B cell (primary cell): Measurements from ENCODE around the gene MYOCD. TPM values are rescaled to one million over a fixed set of nuclear protein-coding genes. Genes with fewer than 3 reads are reported as not detected.

ENCODE experiments used
- ATAC-seq: fragments of 200-7000 bp; cut with Tn5 transposase; one replicate; pipeline ENCODE4 v1.10.0; 2021; ENCODE audit warnings: low read depth, mild to moderate bottlenecking, moderate number of reproducible peaks, moderate library complexity
- CTCF ChIA-PET: fragments of 350-600 bp; sonication (Branson Sonifier 250); formaldehyde crosslinking; loops from one replicate; lab custom pipeline; 2021; ENCODE audit warnings: antibody characterized with exemption, inconsistent platforms; lab: Charles Lee
- POLR2A ChIA-PET: fragments of 350-600 bp; sonication (Branson Sonifier 250); formaldehyde crosslinking; loops from one replicate; lab custom pipeline; 2021; ENCODE audit warnings: antibody characterized with exemption; lab: Charles Lee
- DNase-seq: peaks from one replicate; pipeline ENCODE4 v3.0.0; 2013
- H2AFZ ChIP-seq: 2 replicates; pipeline ENCODE4 v1.6.1; 2012; ENCODE audit warnings: mild to moderate bottlenecking, low read depth, low read length; ENCODE audit not compliant: insufficient read depth, poor library complexity, severe bottlenecking
- H3K27ac ChIP-seq, 2 donors: 1 replicate in 1 of 2; 2 replicates in 1 of 2; pipeline ENCODE4 v1.5.1; 2012 to 2013; ENCODE audit warnings: low read length in 2 of 2, mild to moderate bottlenecking in 2 of 2, moderate library complexity in 1 of 2
- H3K27me3 ChIP-seq, 4 experiments: fragments of 200-600 bp in 1 of 4; sonication (generic) in 1 of 4; replicated peaks in 1 of 4; 1 replicate in 2 of 4; 2 replicates in 2 of 4; pipeline versions ENCODE4 v1.6.1 to v1.7.0; 2013 to 2016; ENCODE audit warnings: low read length in 3 of 4, mild to moderate bottlenecking in 2 of 4, mixed read lengths in 1 of 4, moderate library complexity in 1 of 4; ENCODE audit not compliant: insufficient read depth in 4 of 4, control insufficient read depth in 3 of 4; ENCODE audit errors: control extremely low read depth in 1 of 4
- H3K36me3 ChIP-seq, 2 experiments: replicated peaks in 1 of 2; 1 replicate in 1 of 2; 2 replicates in 1 of 2; pipeline versions ENCODE4 v1.6.1 to v1.7.1; 2013; ENCODE audit warnings: low read length in 1 of 2; ENCODE audit not compliant: insufficient read depth in 2 of 2, control insufficient read depth in 1 of 2; ENCODE audit errors: control extremely low read depth in 1 of 2, extremely low read depth in 1 of 2
- H3K4me1 ChIP-seq, 2 donors: fragments of 200-600 bp in 1 of 2; sonication (generic) in 1 of 2; 1 replicate in 1 of 2; 2 replicates in 1 of 2; pipeline versions ENCODE4 v1.5.1 to v1.6.1; 2013 to 2017; ENCODE audit warnings: low read length in 2 of 2; ENCODE audit not compliant: control insufficient read depth in 2 of 2, insufficient read depth in 2 of 2
- H3K4me2 ChIP-seq: replicated peaks from 2 replicates; pipeline ENCODE3; 2012; ENCODE audit warnings: mild to moderate bottlenecking, low read depth, low read length; ENCODE audit not compliant: poor library complexity, severe bottlenecking
- H3K4me3 ChIP-seq, 5 experiments: fragments of 200-600 bp in 1 of 5; sonication (generic) in 1 of 5; 1 replicate in 3 of 5; 2 replicates in 2 of 5; pipeline versions ENCODE4 v1.5.1 to v1.7.0; 2011 to 2016; ENCODE audit warnings: low read length in 4 of 5, mild to moderate bottlenecking in 4 of 5, low read depth in 2 of 5, control low read depth in 1 of 5, moderate library complexity in 1 of 5; ENCODE audit not compliant: insufficient read depth in 1 of 5; ENCODE audit errors: control extremely low read depth in 1 of 5, extremely low read depth in 1 of 5
- H3K79me2 ChIP-seq: fragments of 200-600 bp; sonication (generic); one replicate; pipeline ENCODE4 v1.6.0; 2016; ENCODE audit warnings: low read length; ENCODE audit not compliant: control insufficient read depth, insufficient read depth
- H3K9ac ChIP-seq: fragments of 200-600 bp; sonication (generic); 2 replicates; pipeline ENCODE4 v1.6.1; 2017; ENCODE audit warnings: mild to moderate bottlenecking, low read length, moderate library complexity
- H3K9me3 ChIP-seq, 3 donors: one replicate each; pipeline versions ENCODE4 v1.6.1 to v1.7.1; 2013; ENCODE audit warnings: low read length in 2 of 3; ENCODE audit not compliant: control insufficient read depth in 2 of 3, insufficient read depth in 1 of 3; ENCODE audit errors: control extremely low read depth in 1 of 3
- H4K20me1 ChIP-seq: 2 replicates; pipeline ENCODE4 v1.6.0; 2012; ENCODE audit warnings: mild to moderate bottlenecking, low read length; ENCODE audit not compliant: insufficient read depth, control insufficient read depth, poor library complexity, severe bottlenecking
- H3K27ac Mint-ChIP-seq: one replicate; pipeline ENCODE4 v1.8.0; 2021; ENCODE audit warnings: mixed read lengths
- H3K27me3 Mint-ChIP-seq: one replicate; pipeline ENCODE4 v1.8.0; 2021; ENCODE audit warnings: mixed read lengths
- H3K4me1 Mint-ChIP-seq: one replicate; pipeline ENCODE4 v1.8.0; 2021; ENCODE audit warnings: mixed read lengths
- H3K4me3 Mint-ChIP-seq: one replicate; pipeline ENCODE4 v1.8.0; 2021; ENCODE audit warnings: mixed read lengths
- H3K9me3 Mint-ChIP-seq: one replicate; pipeline ENCODE4 v1.8.0; 2022; ENCODE audit warnings: mixed read lengths; ENCODE audit not compliant: insufficient read depth
- EZH2 ChIP-seq: IDR thresholded peaks from 2 replicates; pipeline ENCODE4 v1.6.1; 2012; ENCODE audit warnings: borderline replicate concordance, low read depth, mild to moderate bottlenecking, moderate library complexity, low read length; ENCODE audit not compliant: insufficient read depth, poor library complexity, severe bottlenecking
- WGBS: methylation state at CpG from one replicate; pipeline ENCODE4 v1.1.5; 2013; ENCODE audit warnings: missing lambda C conversion rate; ENCODE audit not compliant: insufficient coverage; 5-methylcytosine and 5-hydroxymethylcytosine counted together
- intact Hi-C: fragments of 100-400 bp; cut with micrococcal nuclease; formaldehyde crosslinking; loops from one replicate; pipeline ENCODE4 v1.10.0; 2022
- polyA plus RNA-seq: library from polyadenylated mRNA; depleted of rRNA; stranded (reverse); fragments of >200 nt; gene quantifications from 2 replicates; pipeline ENCODE4 v1.2.3, GENCODE V29; 2012
- total RNA-seq, 2 donors: library from RNA; stranded (reverse); fragments of 120-200 nt in 1 of 2; gene quantifications; 1 replicate in 1 of 2; 2 replicates in 1 of 2; pipeline versions ENCODE4 v1.2.3 to v1.2.4, GENCODE V29; 2013 to 2022
- TF ChIP-seq, protein P1 (sequence below): fragments of 200-600 bp; IDR thresholded peaks from one replicate; pipeline ENCODE4 v1.8.0; 2022; ENCODE audit warnings: antibody characterized with exemption, mild to moderate bottlenecking

MYOCD gene
- total and polyA plus RNA-seq, 2 donors (not counting 1 experiment from before 2014, with no cell fraction given): 0.32 TPM; not detected in 1

DNA sequence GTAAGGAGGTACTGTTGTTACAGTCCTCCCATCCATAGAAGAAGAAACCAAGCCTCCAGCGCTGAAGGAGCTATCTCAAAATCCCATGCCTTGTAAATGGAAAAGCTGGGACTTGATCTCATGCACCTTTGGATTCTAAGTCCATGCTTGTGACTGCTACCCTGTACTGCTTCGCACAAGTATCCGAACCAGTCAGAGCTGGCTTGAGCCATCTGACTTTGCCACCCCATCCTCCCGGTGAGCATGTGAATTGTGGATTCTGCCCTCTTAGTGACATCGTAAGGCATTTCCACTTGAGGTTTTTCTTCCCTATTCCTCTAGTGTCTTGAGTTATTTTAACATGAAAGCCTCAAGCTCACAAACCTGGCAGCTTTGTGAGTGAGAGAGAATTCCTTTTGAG lies 15.3 kb downstream of the MYOCD start:
- H3K9ac ChIP-seq: no peak overlapping the region
- no peaks in the 10 kb centered on the region for H3K27me3 ChIP-seq
- CTCF ChIA-PET: no interaction called here
- Mint-ChIP-seq H3K4me3 (no peak overlapping the region), H3K9me3 (no peaks in the 10 kb centered on the region), H3K27ac (no peak overlapping the region), H3K4me1 (no peaks in the 10 kb centered on the region), H3K27me3 (no peaks in the 10 kb centered on the region)
- intact Hi-C loops: no loop called here
- POLR2A ChIA-PET: no interaction called here
- H3K27ac ChIP-seq: no peak overlapping the region
- no peak for TF ChIP-seq EZH2
- TF ChIP-seq, protein P1, sequence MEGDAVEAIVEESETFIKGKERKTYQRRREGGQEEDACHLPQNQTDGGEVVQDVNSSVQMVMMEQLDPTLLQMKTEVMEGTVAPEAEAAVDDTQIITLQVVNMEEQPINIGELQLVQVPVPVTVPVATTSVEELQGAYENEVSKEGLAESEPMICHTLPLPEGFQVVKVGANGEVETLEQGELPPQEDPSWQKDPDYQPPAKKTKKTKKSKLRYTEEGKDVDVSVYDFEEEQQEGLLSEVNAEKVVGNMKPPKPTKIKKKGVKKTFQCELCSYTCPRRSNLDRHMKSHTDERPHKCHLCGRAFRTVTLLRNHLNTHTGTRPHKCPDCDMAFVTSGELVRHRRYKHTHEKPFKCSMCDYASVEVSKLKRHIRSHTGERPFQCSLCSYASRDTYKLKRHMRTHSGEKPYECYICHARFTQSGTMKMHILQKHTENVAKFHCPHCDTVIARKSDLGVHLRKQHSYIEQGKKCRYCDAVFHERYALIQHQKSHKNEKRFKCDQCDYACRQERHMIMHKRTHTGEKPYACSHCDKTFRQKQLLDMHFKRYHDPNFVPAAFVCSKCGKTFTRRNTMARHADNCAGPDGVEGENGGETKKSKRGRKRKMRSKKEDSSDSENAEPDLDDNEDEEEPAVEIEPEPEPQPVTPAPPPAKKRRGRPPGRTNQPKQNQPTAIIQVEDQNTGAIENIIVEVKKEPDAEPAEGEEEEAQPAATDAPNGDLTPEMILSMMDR: no peak
- H3K4me1 ChIP-seq: no peaks in the 10 kb centered on the region
- no peak for DNase-seq
- no peak overlapping the region for H2AFZ ChIP-seq
- no peak for ATAC-seq
- no peaks in the 10 kb centered on the region for H3K36me3 ChIP-seq
- H3K79me2 ChIP-seq: no peaks in the 10 kb centered on the region
- H3K4me2 ChIP-seq: no peak overlapping the region
- peaks cover 0 to 3% (median 0%) of the 10 kb centered on the region in 3 donors for H3K9me3 ChIP-seq
- no peaks in the 10 kb centered on the region for H4K20me1 ChIP-seq
- 90% methylated on average over 3 of the region's 5 CpGs for WGBS
- H3K4me3 ChIP-seq: no peak overlapping the region

DNA sequence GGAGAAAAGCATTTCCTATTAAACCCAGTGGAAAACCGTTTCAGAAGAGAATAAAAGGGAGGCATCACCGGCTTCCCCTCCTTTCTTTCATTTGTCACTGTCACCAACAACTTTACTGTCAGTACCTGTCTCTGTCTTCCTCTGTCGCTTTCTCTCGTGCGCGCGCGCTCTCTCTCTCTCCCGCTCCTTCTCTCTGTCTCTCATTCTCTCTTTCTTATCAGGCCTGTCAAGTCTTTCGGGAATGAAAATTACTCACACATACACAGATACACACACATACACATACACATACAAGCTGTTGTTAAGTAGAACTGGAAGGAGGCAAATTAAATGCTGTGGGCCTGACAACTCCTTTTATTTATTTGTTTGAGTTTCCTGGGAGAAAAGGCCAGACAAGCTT lies 17.6 kb downstream of the MYOCD start:
- CTCF ChIA-PET: no interaction called here
- Histone ChIP-seq H3K9me3 (peaks cover 0 to 3% (median 0%) of the 10 kb centered on the region in 3 donors), H3K4me1 (no peaks in the 10 kb centered on the region), H3K4me3 (no peak overlapping the region), H3K9ac (no peak overlapping the region), H4K20me1 (no peaks in the 10 kb centered on the region), H2AFZ (no peak overlapping the region), H3K27ac (no peak overlapping the region), H3K27me3 (no peaks in the 10 kb centered on the region), H3K79me2 (no peaks in the 10 kb centered on the region), H3K36me3 (no peaks in the 10 kb centered on the region), H3K4me2 (no peak overlapping the region)
- H3K9me3 Mint-ChIP-seq: no peaks in the 10 kb centered on the region
- WGBS: 94% methylated on average over 8 of the region's 10 CpGs
- H3K4me1 Mint-ChIP-seq: no peaks in the 10 kb centered on the region
- TF ChIP-seq EZH2: no peak
- TF ChIP-seq, protein P1: no peak
- DNase-seq (no peak), ATAC-seq (no peak)
- intact Hi-C loops: no loop called here
- no peaks in the 10 kb centered on the region for H3K27me3 Mint-ChIP-seq
- H3K27ac Mint-ChIP-seq: no peak overlapping the region
- POLR2A ChIA-PET: no interaction called here
- no peak overlapping the region for H3K4me3 Mint-ChIP-seq
